Measurements from ENCODE around the gene ACER3. TPM values are rescaled to one million over a fixed set of nuclear protein-coding genes. Genes with fewer than 3 reads are reported as not detected.

Gene ACER3
- total RNA-seq, 4 donors from 2014 or later = 20.5 to 30.6 (median 23.0) TPM

DNA sequence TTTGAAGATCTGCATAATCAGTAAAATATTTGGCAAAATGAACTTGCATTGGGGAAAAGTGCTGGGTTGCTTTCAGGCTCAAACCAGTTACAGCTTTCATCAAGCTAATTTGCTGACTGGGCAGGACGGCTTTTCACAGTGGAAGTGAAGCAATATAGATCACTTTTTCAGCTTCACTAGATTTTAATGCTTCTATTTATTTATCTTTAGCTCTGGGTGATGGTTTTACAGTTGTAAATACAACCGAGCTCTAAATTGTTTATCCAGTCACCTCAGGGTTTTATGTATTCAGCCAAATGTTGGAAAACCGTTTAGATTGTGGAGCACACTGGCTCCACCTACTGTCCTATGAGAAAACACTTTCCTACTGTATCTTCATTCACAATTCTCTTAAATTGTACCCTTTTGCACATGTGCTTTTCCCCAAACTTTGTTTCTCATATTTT, 58.2 kb downstream of the ACER3 start:
- TF ChIP-seq POLR2A (IDR thresholded peaks at IDR 0.05) (no peak), CTCF (IDR thresholded peaks at IDR 0.05) (peak; percentile 66 to 83 (median 73)), EP300 (IDR thresholded peaks at IDR 0.05) (peak in 1 of 2 donors; percentile 28)
- H3K27ac ChIP-seq = peak overlapping the region in 2 of 4 donors; percentile 1 to 64
- H3K9me3 ChIP-seq = no peaks in the 10 kb centered on the region
- H3K4me1 ChIP-seq = peaks cover 0 to 20% (median 0%) of the 10 kb centered on the region in 4 donors
- no peaks in the 10 kb centered on the region for H3K27me3 ChIP-seq
- 2% methylated on average over 3 of the region's 3 CpGs for WGBS, 2 donors
- no peak overlapping the region for H3K4me3 ChIP-seq
- DNase-seq (ENCODE audit: low spot score in 2 of 2) = peak in 1 of 2 donors; percentile 15
- H3K36me3 ChIP-seq = no peaks in the 10 kb centered on the region

DNA sequence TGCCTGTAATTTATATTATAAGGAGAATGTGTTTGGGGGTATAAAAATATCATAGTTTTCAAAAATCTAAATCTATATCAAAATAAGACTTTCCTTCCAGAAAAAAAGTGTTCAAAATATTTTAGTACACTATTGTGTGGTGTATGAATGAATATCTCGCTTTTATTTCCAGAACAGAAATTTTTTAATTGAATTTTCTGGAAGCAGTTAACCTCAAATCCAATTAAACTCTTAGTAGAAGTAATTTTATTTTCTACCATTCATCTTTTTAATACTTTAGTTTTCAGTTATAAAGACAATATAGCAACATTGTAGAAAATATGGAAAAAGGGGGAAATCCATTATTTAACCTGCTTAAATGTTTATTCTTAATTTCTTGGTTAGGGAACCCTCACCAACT, 58.7 kb downstream of the ACER3 start:
- Histone ChIP-seq H3K9me3 (no peaks in the 10 kb centered on the region), H3K27me3 (no peaks in the 10 kb centered on the region), H3K27ac (no peak overlapping the region), H3K4me3 (no peak overlapping the region), H3K36me3 (no peaks in the 10 kb centered on the region), H3K4me1 (peaks cover 0 to 20% (median 0%) of the 10 kb centered on the region in 4 donors)
- 55 to 68% methylated on average over 1 of the region's 1 CpG for WGBS, 2 donors
- DNase-seq (ENCODE audit: low spot score in 2 of 2) = no peak
- TF ChIP-seq POLR2A (IDR thresholded peaks at IDR 0.05) (no peak), EP300 (IDR thresholded peaks at IDR 0.05) (no peak), CTCF (IDR thresholded peaks at IDR 0.05) (no peak)

- no peaks in the 10 kb centered on the region for H3K9me3 ChIP-seq
- 39 to 40% methylated on average over 7 of the region's 7 CpGs for WGBS, 2 donors
- no peak overlapping the region for H3K4me3 ChIP-seq
- TF ChIP-seq CTCF (IDR thresholded peaks at IDR 0.05) = peak; percentile 80 to 92 (median 86)
- no peak for TF ChIP-seq EP300 (IDR thresholded peaks at IDR 0.05)
- no peak for TF ChIP-seq POLR2A (IDR thresholded peaks at IDR 0.05)
- DNase-seq (ENCODE audit: low spot score in 2 of 2) = peak; percentile 41 to 92
- peak overlapping the region in 2 of 4 donors; percentile 10 to 15 for H3K27ac ChIP-seq
- peaks cover 0 to 20% (median 0%) of the 10 kb centered on the region in 4 donors for H3K4me1 ChIP-seq
- no peaks in the 10 kb centered on the region for H3K27me3 ChIP-seq
- H3K36me3 ChIP-seq = no peaks in the 10 kb centered on the region
These were observed 59.4 kb downstream of the ACER3 start for GRCh38 chr11:76919887-76920746.

DNA sequence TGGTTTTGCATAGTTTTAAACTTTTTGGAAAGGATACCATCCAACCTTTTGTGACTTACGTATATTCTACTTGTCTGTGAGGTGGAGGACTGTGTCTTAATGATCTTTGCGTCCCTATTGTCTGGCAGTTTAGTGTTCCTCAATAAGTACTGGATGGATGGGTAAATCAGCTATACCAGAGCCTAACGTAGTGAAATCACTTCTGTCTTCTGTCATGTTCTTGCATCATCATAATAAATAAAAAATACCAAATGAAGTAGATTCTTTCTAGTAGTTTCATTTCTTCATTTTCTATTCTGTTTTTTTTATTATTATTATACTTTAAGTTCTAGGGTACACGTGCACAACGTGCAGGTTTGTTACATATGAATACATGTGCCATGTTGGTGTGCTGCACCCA, 66.4 kb downstream of the ACER3 start:
- Histone ChIP-seq H3K27me3 (no peaks in the 10 kb centered on the region), H3K27ac (no peak overlapping the region), H3K9me3 (no peaks in the 10 kb centered on the region), H3K4me3 (no peak overlapping the region), H3K36me3 (peaks cover 0 to 16% (median 0%) of the 10 kb centered on the region in 3 donors), H3K4me1 (no peaks in the 10 kb centered on the region)
- TF ChIP-seq EP300 (IDR thresholded peaks at IDR 0.05) = no peak
- no peak for TF ChIP-seq POLR2A (IDR thresholded peaks at IDR 0.05)
- no peak for TF ChIP-seq CTCF (IDR thresholded peaks at IDR 0.05)
- 90 to 94% methylated on average over 5 of the region's 5 CpGs for WGBS, 2 donors
- DNase-seq (ENCODE audit: low spot score in 2 of 2) = no peak

- WGBS, 2 donors = 65 to 81% methylated on average over 3 of the region's 3 CpGs
These were observed 74.3 kb downstream of the ACER3 start for GRCh38 chr11:76935042-76935441.

More at GRCh38 chr11:76935042-76935441, 74.3 kb downstream of the ACER3 start:
- Histone ChIP-seq H3K36me3 (peaks cover 0 to 53% (median 0%) of the 10 kb centered on the region in 3 donors), H3K4me3 (no peak overlapping the region), H3K27ac (no peak overlapping the region), H3K27me3 (no peaks in the 10 kb centered on the region), H3K9me3 (peaks cover 0 to 18% (median 7%) of the 10 kb centered on the region in 4 donors), H3K4me1 (no peaks in the 10 kb centered on the region)
- no peak for DNase-seq (ENCODE audit: low spot score in 2 of 2)
- TF ChIP-seq CTCF (IDR thresholded peaks at IDR 0.05) (no peak), EP300 (IDR thresholded peaks at IDR 0.05) (no peak), POLR2A (IDR thresholded peaks at IDR 0.05) (no peak)
